AG04449 (cell line): ENCODE data around the gene WDR82.

Experiments used
- CTCF ChIA-PET: fragments of 350-600 bp; formaldehyde crosslinking; extraction: SDS; loops from one replicate; lab custom pipeline; 2021; ENCODE audit warnings: antibody characterized with exemption; lab: Yijun Ruan, JAX
- POLR2A ChIA-PET: fragments of 400-600, 350-600 bp; formaldehyde crosslinking; extraction: SDS; loops from one replicate; lab custom pipeline; 2020; ENCODE audit warnings: antibody characterized with exemption, inconsistent platforms; lab: Yijun Ruan, JAX
- DNase-seq: peaks from one replicate; pipeline ENCODE4 v3.0.0-alpha.2; 2010; ENCODE audit warnings: low read depth, low spot score
- H3K4me3 ChIP-seq: 2 replicates; pipeline ENCODE4 v1.5.1; 2011; ENCODE audit warnings: low read depth, mild to moderate bottlenecking, control low read depth, low read length
- TF ChIP-seq, protein P1 (sequence below): IDR thresholded peaks from one replicate; pipeline ENCODE4 v1.5.1; 2011; ENCODE audit warnings: mild to moderate bottlenecking, moderate library complexity, low read length, control low read depth, inconsistent platforms; ENCODE audit not compliant: insufficient read depth; ENCODE audit errors: missing control alignments

Gene WDR82

DNA sequence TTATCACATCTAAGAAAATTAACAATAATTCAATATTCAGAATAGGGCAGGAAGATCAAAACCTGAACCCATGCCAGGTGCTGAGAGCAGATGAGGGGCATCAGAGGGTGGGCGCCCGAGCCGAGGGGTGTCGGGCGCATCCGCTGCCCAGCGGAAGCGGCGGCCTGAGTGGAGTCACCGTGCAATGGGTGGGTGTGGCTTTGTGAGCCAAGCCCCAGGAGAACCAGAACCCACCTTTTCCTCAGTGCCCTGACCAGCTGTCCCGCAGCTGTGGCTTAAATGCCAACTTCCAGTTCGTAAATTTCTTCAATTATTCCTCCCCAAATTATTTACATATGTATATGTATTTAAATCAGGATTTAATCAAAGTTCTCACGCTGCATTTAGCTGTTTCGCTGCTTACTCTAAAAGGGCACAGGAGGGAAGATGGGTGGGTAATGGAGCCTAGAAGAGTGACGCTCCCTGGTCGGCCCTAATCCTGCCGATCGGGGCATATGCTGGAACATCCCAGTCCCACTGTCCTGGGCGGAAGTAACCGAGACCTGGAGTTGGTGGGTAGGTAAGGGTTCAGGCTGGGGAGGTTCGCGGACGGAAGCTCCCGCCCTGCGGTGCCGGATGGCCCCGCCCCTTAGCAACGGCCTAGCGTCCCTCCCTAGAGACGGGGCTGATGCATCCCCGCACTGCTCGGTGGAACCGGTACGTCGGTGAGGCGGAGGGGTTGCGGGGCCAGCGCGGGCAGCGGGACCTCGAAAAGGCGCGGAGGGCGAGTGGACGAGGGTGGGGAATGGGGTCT, 39.0 kb upstream of the WDR82 start:
- peak overlapping the region; percentile 52 for H3K4me3 ChIP-seq
- TF ChIP-seq, protein P1, sequence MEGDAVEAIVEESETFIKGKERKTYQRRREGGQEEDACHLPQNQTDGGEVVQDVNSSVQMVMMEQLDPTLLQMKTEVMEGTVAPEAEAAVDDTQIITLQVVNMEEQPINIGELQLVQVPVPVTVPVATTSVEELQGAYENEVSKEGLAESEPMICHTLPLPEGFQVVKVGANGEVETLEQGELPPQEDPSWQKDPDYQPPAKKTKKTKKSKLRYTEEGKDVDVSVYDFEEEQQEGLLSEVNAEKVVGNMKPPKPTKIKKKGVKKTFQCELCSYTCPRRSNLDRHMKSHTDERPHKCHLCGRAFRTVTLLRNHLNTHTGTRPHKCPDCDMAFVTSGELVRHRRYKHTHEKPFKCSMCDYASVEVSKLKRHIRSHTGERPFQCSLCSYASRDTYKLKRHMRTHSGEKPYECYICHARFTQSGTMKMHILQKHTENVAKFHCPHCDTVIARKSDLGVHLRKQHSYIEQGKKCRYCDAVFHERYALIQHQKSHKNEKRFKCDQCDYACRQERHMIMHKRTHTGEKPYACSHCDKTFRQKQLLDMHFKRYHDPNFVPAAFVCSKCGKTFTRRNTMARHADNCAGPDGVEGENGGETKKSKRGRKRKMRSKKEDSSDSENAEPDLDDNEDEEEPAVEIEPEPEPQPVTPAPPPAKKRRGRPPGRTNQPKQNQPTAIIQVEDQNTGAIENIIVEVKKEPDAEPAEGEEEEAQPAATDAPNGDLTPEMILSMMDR = no peak
- DNase-seq = no peak
- ChIA-PET CTCF (interaction anchor here (1.6 kb wide), 1 partner anchor 22 kb away, joined by 14 read pairs; no protein-coding TSS in a partner anchor), POLR2A (no interaction called here)

DNA sequence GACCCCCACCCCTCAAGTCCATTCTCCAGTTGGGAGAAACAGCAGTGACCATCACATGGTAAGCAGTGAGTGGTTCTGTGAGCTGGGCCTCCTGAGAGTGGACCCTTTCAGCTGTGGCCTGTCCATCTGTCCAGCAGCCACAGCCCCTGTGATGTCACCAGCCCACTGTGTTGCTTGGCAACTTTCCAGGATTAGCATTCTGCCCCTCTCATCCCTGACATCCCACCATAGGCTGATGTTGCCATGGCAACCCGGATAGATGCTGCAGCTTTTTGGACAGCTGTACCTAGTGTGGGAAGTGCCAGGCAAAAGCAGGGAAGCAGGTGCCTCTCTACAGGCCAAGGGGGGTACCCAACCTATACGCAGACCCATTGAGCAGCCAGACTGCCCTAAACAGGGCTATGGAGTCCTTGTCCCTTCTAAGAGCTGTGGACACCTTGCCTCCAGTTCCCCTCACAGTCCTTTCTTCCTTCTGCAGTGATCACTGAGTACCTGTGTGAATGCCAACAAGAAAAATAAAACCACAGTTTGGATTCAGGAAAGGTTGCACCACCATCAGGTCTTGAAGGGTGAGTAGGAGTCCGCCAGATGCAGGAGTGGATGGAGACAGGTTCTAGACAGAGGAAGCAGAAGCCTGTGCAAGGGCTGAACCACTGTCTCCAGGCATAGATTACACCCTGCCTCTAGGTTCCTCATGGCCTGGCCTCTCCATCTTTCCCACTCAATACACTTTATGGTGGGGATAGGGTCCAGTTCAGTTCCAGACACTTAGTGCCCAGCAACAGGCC, 37.7 kb upstream of the WDR82 start, which contains the start of gene DNAH1:
Gene DNAH1 (plus strand): TSS at position 343 of the 788 bp plus-strand sequence. CDS start 6,124 bp downstream, outside the sequence.
- TF ChIP-seq, protein P1 = no peak
- no peak for DNase-seq
- ChIA-PET POLR2A (no interaction called here), CTCF (interaction anchor here (1.2 to 1.9 kb wide), 2 partner anchors 23 to 96 kb away, joined by 6 to 8 read pairs; no protein-coding TSS in a partner anchor)
- H3K4me3 ChIP-seq = no peak within 1 kb of the TSS

DNA sequence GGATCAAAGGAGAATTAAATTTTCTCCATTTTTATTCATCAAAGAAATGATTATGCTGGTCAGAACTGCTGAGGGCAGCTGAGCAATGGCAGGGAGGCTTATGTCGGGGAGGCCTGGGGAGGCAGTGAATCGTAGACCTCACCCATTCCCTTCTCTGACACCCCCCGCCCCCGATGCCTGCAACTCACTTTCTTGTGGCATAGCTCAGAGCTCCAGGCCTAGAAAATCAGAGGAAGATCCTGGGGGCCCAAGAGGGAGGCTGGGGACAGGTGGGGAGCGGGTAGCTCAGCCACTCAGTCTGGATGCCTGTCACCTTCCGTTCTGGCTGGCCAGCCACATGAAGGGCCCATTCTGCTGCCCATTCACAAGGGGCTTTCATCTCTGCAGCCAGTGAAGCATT, 36.6 kb upstream of the WDR82 start:
- no peak for DNase-seq
- ChIA-PET CTCF (interaction anchor here (1.9 to 2.2 kb wide), 2 partner anchors 25 to 95 kb away, joined by 8 to 11 read pairs; no protein-coding TSS in a partner anchor), POLR2A (no interaction called here)
- TF ChIP-seq, protein P1 = no peak
- no peak overlapping the region for H3K4me3 ChIP-seq

DNA sequence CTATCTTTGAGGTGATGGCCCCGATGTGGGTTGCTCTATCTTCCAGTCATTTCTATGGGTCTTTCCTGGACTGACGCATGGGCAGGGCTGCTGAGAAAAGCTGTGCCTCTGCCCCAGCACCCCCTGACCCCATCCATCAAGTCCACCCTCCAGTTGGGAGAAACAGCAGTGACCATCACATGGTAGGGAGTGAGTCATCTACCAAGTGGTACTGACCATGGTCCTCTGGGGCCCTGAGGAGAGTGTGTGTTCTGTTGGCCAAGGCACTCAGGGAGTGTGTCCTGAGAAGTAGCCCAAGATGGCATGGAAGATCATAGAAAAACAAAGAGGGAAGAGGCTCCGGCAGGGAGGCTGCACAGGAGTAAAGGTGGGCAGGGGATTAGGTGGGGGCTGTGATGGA, 36.0 kb upstream of the WDR82 start:
- no peak overlapping the region for H3K4me3 ChIP-seq
- TF ChIP-seq, protein P1 = no peak
- ChIA-PET CTCF (interaction anchor here (1.9 to 2.2 kb wide), 2 partner anchors 26 to 94 kb away, joined by 8 to 11 read pairs; no protein-coding TSS in a partner anchor), POLR2A (no interaction called here)
- DNase-seq = no peak

DNA sequence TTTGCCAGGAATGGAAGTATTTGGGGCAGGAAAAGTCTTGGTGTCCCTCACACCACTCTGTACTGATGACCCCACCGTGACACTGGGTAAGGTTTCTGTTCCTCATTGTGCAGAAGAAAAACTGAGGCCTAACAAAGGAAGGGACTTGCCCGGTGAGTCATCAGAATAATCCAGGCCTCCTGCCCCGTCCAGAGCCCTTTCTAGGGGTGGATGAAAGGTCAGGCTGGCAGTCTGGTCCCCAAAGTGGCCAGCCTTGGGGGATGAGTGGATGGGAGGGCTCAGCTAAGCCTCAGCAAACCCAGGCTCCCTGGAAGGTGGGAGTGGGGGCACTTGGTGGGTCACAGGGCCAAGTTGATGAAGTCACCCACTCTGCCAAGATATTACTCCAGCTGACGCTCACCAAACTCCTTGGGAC, 35.3 kb upstream of the WDR82 start:
- DNase-seq = no peak
- TF ChIP-seq, protein P1 = no peak
- POLR2A ChIA-PET = no interaction called here
- no peak overlapping the region for H3K4me3 ChIP-seq
- CTCF ChIA-PET = interaction anchor here (2.2 kb wide), 1 partner anchor 26 kb away, joined by 11 read pairs; no protein-coding TSS in a partner anchor
